GM10266 (cell line): ENCODE measurements around the gene PPM1N.
"Not testable (repeated sequence)": the region's sequence is repeated elsewhere in the genome, so short reads cannot be mapped to it uniquely, and the experiment has no call there.

Experiments used
- DNase-seq: peaks from one replicate; pipeline ENCODE4 v3.0.0; 2012; ENCODE audit errors: extremely low spot score
- TF ChIP-seq, protein P1 (sequence below): IDR thresholded peaks from 2 replicates; pipeline ENCODE4 v1.5.1; 2012; ENCODE audit warnings: mild to moderate bottlenecking, low read depth; ENCODE audit not compliant: control insufficient read depth, insufficient read depth; ENCODE audit errors: missing control alignments

PPM1N gene

DNA sequence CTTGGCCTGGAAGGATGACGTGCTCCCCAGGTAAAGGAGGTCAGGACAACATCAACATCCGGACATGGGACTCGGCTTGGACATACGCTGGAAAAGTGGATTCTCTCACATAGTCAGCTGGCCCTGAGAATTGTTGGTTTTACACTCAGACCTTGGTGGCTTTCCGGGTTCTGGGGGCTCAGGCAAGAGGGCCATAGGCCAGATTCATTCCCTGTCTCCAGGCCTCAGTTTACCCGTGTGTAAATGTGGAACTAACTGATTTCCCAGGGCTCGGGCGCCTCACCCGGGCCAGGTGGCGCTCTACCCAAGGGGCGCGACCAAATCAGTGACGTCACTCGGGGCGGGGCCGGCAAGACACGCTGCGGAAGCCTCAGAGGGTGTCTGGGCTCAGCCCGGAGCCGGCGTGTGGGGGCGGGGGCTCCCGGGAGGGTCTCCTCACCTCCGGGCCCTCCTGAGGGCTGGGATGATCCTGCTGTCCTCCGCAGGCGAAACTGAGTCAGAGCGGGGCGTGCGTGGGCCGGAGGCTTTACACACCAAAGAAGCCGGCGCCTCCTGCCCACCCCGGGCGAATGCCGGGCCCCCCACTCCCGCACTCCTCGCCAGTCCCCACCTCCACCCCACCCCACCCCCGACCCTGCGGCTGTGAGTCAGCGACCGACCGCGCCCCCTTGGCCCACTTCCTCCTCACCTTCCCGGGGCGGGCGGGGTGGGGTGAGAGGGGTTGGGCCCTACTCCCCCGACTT lies 8.2 kb downstream of the PPM1N start:
- TF ChIP-seq, protein P1, sequence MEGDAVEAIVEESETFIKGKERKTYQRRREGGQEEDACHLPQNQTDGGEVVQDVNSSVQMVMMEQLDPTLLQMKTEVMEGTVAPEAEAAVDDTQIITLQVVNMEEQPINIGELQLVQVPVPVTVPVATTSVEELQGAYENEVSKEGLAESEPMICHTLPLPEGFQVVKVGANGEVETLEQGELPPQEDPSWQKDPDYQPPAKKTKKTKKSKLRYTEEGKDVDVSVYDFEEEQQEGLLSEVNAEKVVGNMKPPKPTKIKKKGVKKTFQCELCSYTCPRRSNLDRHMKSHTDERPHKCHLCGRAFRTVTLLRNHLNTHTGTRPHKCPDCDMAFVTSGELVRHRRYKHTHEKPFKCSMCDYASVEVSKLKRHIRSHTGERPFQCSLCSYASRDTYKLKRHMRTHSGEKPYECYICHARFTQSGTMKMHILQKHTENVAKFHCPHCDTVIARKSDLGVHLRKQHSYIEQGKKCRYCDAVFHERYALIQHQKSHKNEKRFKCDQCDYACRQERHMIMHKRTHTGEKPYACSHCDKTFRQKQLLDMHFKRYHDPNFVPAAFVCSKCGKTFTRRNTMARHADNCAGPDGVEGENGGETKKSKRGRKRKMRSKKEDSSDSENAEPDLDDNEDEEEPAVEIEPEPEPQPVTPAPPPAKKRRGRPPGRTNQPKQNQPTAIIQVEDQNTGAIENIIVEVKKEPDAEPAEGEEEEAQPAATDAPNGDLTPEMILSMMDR, result peak; percentile 77
- peak; percentile 95 for DNase-seq

DNA sequence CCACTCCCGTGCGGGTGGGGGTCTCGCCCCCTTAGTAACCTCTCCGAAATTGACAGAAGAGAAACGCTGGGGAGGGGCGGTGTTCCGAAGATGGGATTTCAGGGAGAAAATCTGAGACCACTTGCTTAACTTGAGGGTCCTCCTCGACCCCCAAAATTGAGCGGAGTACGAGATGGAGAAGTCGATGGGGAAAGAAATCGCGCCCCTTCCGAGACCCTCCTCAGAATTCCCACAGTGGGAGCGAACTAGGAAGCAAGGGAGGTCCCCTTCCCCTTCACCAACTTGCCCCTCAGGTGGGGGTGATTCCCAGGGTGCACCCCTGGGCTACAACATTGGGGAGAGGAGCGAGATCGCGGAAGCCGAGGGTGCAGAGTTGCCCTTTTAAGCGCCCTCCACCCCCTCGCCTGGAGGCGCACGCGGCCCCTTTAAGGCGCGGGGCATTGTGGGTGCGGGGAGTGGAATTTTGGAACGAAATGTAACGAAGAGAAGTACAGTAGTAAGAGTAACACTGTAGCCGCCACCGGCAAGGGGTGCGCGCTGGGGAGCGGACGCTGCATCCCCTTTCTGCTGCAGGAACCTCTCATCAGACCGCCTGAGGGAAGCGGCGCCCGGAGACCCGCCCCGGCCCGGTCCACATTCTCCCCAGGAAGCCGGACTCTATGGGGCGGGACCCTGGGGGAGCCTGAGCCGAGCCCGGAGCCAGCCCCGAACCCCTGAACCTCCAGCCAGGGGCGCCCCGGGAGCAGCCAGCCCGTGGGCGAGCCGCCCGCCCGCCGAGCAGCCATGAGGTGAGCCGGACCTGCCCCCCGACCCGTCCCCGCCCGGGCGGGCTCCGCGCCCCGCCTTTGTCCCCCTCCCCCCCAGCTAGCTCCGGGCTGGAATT lies 9.0 kb downstream of the PPM1N start, which contains the start of gene VASP:
VASP (plus strand) TSS at position 491 of the 883 bp plus-strand sequence; CDS start at position 784, 293 bp downstream.
- TF ChIP-seq, protein P1, result no peak
- DNase-seq, result peak; percentile 91

DNA sequence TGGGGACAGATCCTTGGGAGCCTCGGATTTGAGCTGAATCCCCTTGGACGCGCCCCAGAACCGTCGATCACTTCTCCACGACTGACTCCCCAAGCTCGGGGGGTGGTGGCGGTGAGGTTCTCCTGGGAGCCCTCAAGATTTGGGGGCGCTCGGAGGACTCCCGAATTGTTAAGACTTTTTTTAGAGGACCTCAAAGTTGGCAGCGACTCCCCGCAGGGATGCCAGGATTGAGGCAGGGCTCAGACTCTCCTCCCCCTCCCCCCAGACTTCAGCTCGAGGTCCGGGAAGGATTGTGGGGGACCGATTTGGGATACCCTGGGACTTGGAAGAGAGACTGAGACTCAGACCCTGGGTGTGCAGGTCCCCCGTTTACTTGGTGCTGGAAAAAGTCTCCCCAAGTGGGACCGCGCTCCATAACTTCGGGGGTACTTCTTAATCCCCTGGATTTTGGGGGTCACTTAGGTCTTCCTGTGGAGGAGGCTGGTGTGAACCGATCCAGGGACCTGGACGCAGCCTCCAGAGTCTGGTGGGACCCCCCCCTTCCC lies 9.7 kb downstream of the PPM1N start:
- TF ChIP-seq, protein P1, result no peak
- DNase-seq, result no peak

DNA sequence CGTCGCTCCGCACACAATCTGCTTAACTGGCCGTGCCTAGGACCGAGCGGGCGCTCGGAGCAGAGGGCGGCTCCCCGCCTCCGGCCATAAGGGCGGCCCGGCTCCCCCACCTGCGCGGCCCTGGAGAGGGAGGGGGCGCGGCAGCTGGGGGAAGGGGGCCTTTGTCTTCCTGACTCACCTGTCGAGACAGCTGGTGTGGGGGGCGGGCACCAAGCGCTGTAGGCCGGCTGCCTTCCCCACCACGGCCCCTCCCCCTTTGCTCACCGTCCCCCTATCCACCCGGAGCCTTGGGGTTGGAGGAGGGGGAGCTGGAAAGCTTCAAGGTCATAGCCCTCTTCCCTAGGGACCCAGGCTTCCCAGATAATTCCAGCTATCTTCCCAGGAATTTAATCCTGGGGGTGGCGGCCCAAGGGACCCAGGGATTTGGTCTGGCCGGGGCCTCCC lies 10.2 kb downstream of the PPM1N start:
- TF ChIP-seq, protein P1, result no peak
- DNase-seq, result peak; percentile 58

DNA sequence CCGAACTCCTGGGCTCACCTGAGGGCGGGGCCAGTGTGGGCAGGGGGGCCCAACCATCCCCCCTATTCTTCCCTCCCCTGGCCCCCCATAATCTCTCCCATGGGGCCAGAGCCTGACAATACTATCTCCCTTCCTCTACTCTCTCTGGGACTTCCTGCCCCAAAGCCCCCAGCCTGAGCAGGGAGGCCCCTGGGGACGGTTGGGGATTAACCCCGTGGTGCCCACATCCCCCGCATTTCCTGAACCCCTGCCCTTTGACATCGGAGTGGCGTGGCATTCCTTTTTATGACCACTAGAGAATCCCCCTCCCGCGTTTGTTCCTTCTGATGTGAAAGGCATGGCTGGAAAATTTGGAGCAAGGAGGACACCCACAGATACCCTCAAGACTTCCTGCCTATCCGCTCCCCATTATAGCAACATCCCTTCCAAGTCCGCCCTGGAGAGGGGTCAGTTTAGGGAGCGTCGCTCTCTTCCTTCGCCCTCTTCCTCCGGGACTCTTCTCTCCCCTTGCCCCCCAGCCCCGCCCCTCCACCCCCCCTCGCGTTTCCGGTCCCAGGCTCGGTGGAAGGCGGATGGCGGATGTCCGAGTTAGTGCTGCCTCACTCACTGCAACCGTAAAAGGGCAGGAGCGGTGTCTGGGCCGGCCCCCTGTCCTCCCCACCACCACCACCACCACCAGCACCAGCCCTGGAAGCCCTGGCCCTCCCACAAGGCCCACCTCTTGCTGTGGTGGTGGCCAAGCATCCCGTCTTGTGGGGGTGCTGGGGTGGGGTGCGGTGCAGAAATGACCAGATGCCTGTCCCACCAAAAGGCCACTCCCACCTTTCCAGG lies 10.8 kb downstream of the PPM1N start:
- DNase-seq, result peak; percentile 88
- TF ChIP-seq, protein P1, result no peak

DNA sequence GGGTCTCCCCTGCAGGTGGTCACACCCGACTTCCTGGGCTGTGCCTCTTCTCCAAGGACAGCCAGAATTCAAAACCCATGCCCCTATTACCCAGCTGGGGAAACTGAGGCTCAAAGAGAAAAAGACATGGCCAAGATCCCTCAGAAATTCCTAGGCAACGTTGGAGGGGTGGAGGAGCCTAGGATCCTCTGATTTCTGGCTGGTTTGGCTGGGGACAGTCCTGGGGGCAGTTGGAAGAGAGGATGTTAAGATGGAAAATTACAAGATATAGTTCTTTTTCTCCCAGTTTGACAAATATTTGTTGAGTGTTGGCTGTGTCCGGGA lies 11.4 kb downstream of the PPM1N start:
- TF ChIP-seq, protein P1, result no peak
- no peak for DNase-seq

DNA sequence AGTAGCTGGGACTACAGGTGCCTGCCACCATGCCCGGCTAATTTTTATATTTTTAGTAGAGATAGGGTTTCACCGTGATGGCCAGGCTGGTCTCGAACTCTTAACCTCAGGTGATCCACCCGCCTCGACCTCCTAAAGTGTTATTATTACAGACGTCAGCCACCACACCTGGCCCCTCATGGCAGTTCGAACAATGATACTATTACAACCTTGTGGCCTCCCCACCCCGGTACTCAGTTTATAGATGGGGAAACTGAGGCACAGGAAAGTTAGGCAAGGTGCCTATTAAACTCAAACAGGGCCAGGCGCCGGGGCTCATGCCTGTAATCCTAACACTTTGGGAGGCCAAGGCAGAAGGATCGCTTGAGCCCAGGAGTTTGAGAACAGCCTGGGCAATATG lies 12.1 kb downstream of the PPM1N start:
- not testable (repeated sequence) for DNase-seq
